Panc1 (cell line): ENCODE data around the gene MLPH. TPM values are rescaled to one million over a fixed set of nuclear protein-coding genes. Genes with fewer than 3 reads are reported as not detected.

ENCODE experiments used
- ATAC-seq: fragments of 200-7000 bp; cut with Tn5 transposase; 2 replicates; pipeline ENCODE4 v1.9.1; 2020; ENCODE audit warnings: mild to moderate bottlenecking, moderate library complexity
- BruUV-seq: library from RNA; stranded (reverse); fragments of 400-500 nt; replicated peaks from 2 replicates; lab custom pipeline; 2021; lab: Mats Ljungman, UMichigan
- CTCF ChIA-PET: fragments of 300-600 bp; sonication (Branson Sonifier 250); formaldehyde crosslinking; loops from one replicate; lab custom pipeline; 2022; ENCODE audit warnings: antibody characterized with exemption; lab: Charles Lee
- POLR2A ChIA-PET: fragments of 300-600 bp; sonication (Branson Sonifier 250); formaldehyde crosslinking; loops from one replicate; lab custom pipeline; 2022; ENCODE audit warnings: antibody characterized with exemption; lab: Charles Lee
- DNase-seq: peaks from one replicate; pipeline ENCODE4 v3.0.0-alpha.2; 2010; ENCODE audit warnings: low read depth, low spot score
- H3K27ac ChIP-seq: 2 replicates; pipeline ENCODE4 v1.5.1; 2011; ENCODE audit warnings: mild to moderate bottlenecking, low read length, inconsistent platforms
- H3K27me3 ChIP-seq: fragments of 200-500 bp; sonication (Bioruptor generic); 2 replicates; pipeline ENCODE4 v1.6.0; 2014; ENCODE audit warnings: low read length, inconsistent platforms; ENCODE audit not compliant: control insufficient read depth, insufficient read depth
- H3K36me3 ChIP-seq: fragments of 200-500 bp; sonication (Bioruptor generic); 2 replicates; pipeline ENCODE4 v1.5.1; 2014; ENCODE audit warnings: inconsistent platforms, mild to moderate bottlenecking, low read length, moderate library complexity; ENCODE audit not compliant: control insufficient read depth, insufficient read depth
- H3K4me1 ChIP-seq: 2 replicates; pipeline ENCODE4 v1.5.1; 2011; ENCODE audit warnings: inconsistent platforms, mild to moderate bottlenecking, low read length, moderate library complexity; ENCODE audit not compliant: control insufficient read depth, insufficient read depth
- H3K4me3 ChIP-seq, 2 experiments: 2 replicates each; pipeline ENCODE4 v1.5.1; 2011 to 2012; ENCODE audit warnings: low read depth in 2 of 2, low read length in 2 of 2, mild to moderate bottlenecking in 2 of 2, inconsistent platforms in 1 of 2, moderate library complexity in 1 of 2
- H3K9me3 ChIP-seq: fragments of 200-500 bp; sonication (Bioruptor generic); 2 replicates; pipeline ENCODE4 v1.5.1; 2014; ENCODE audit warnings: low read depth, mild to moderate bottlenecking, inconsistent platforms, low read length, moderate library complexity; ENCODE audit not compliant: control insufficient read depth, insufficient read depth
- CTCF ChIP-seq: fragments of 450-650 bp; IDR thresholded peaks from 2 replicates; pipeline ENCODE4 v1.5.1; 2017; ENCODE audit warnings: mild to moderate bottlenecking
- POLR2AphosphoS5 ChIP-seq: IDR thresholded peaks from 2 replicates; pipeline ENCODE4 v1.6.1; 2012; ENCODE audit warnings: mild to moderate bottlenecking, low read depth, low read length, moderate library complexity
- REST ChIP-seq, 2 experiments: IDR thresholded peaks; 2 replicates each; pipeline ENCODE4 v1.6.1; 2011 to 2012; ENCODE audit warnings: low read depth in 2 of 2, control low read depth in 1 of 2, low read length in 1 of 2, mild to moderate bottlenecking in 1 of 2, moderate library complexity in 1 of 2; ENCODE audit not compliant: insufficient read depth in 1 of 2
- SIN3A ChIP-seq: IDR thresholded peaks from 2 replicates; pipeline ENCODE4 v1.6.1; 2012; ENCODE audit warnings: low read depth, mild to moderate bottlenecking, low read length, moderate library complexity, borderline replicate concordance; ENCODE audit not compliant: insufficient read depth
- TCF7L2 ChIP-seq: IDR thresholded peaks from 2 replicates; pipeline ENCODE4 v1.6.1; 2011; ENCODE audit warnings: mild to moderate bottlenecking, low read depth, low read length, inconsistent platforms
- in situ Hi-C: cut with HindIII; loops from 2 replicates; pipeline ENCODE4 v1.10.0; 2016; ENCODE audit warnings: low sequenced_read_pairs, low pct_unique_long_range_greater_than_20kb
- intact Hi-C: fragments of 100-400 bp; cut with micrococcal nuclease; formaldehyde crosslinking; loops from one replicate; pipeline ENCODE4 v1.10.0; 2022; ENCODE audit not compliant: unreplicated experiment
- total RNA-seq: library from RNA; stranded (reverse); gene quantifications from one replicate; pipeline ENCODE4 v1.2.1, GENCODE V29; 2021; ENCODE audit not compliant: unreplicated experiment

Gene MLPH
- total RNA-seq, 1 experiment from 2014 or later: 60.2 TPM

- no peak for ATAC-seq
- no peaks in the 10 kb centered on the region for H3K27me3 ChIP-seq
- TF ChIP-seq POLR2AphosphoS5 (no peak), CTCF (no peak), TCF7L2 (no peak), SIN3A (no peak), REST (IDR thresholded peaks at IDR 0.05; ENCODE audit: insufficient read depth in 1 of 2, low read depth in 2 of 2, low read length in 1 of 2) (no peak)
- no peaks in the 10 kb centered on the region for H3K4me1 ChIP-seq
- H3K36me3 ChIP-seq: no peaks in the 10 kb centered on the region
- no peak overlapping the region for H3K27ac ChIP-seq
- ChIA-PET POLR2A (no interaction called here), CTCF (no interaction called here)
- H3K9me3 ChIP-seq: no peaks in the 10 kb centered on the region
- intact Hi-C loops (no loop called here), in situ Hi-C loops (no loop called here)
- H3K4me3 ChIP-seq: no peak overlapping the region
- BruUV-seq: no TSS peak
- DNase-seq: no peak
Measured at GRCh38 chr2:237527233-237527632, 40.2 kb downstream of the MLPH start.

GRCh38 chr2:237527766-237528165 is 40.7 kb downstream of the MLPH start:
- Histone ChIP-seq H3K27ac (no peak overlapping the region), H3K4me3 (no peak overlapping the region), H3K36me3 (no peaks in the 10 kb centered on the region), H3K27me3 (no peaks in the 10 kb centered on the region), H3K9me3 (no peaks in the 10 kb centered on the region), H3K4me1 (no peaks in the 10 kb centered on the region)
- ChIA-PET POLR2A (no interaction called here), CTCF (no interaction called here)
- intact Hi-C loops (no loop called here), in situ Hi-C loops (no loop called here)
- TSS peak; percentile 43 for BruUV-seq
- no peak for DNase-seq
- no peak for ATAC-seq
- no peak for TF ChIP-seq REST (IDR thresholded peaks at IDR 0.05; ENCODE audit: insufficient read depth in 1 of 2, low read depth in 2 of 2, low read length in 1 of 2)
- no peak for TF ChIP-seq SIN3A
- no peak for TF ChIP-seq CTCF
- TF ChIP-seq POLR2AphosphoS5: no peak
- TF ChIP-seq TCF7L2: no peak
